Naive B cell (primary cell): ENCODE measurements around the gene AMN. TPM values are rescaled to one million over a fixed set of nuclear protein-coding genes. Genes with fewer than 3 reads are reported as not detected.
A peak's percentile ranks its signal among the peaks of the same experiment; 100 is the strongest.

Experiments
- ATAC-seq, 2 donors: fragments of 150-1000 bp; cut with Tn5 transposase; 2 replicates each; pipeline ENCODE4 v1.10.0; 2021; ENCODE audit warnings: low read depth in 2 of 2, mild to moderate bottlenecking in 2 of 2, moderate library complexity in 2 of 2
- DNase-seq: peaks from one replicate; pipeline ENCODE4 v3.0.0; 2022
- H3K27ac Mint-ChIP-seq, 6 donors: one replicate each; pipeline ENCODE4 v1.8.0; 2020 to 2022; ENCODE audit warnings: mild to moderate bottlenecking in 6 of 6, mixed read lengths in 6 of 6, moderate library complexity in 5 of 6, inconsistent platforms in 2 of 6
- H3K27me3 Mint-ChIP-seq, 3 donors: one replicate each; pipeline ENCODE4 v1.8.0; 2021 to 2022; ENCODE audit warnings: mixed read lengths in 3 of 3, mild to moderate bottlenecking in 1 of 3
- H3K36me3 Mint-ChIP-seq, 2 donors: one replicate each; pipeline ENCODE4 v1.8.0; 2020 to 2022; ENCODE audit warnings: mixed read lengths in 2 of 2, inconsistent platforms in 1 of 2, mild to moderate bottlenecking in 1 of 2
- H3K4me1 Mint-ChIP-seq, 3 donors: one replicate each; pipeline ENCODE4 v1.8.0; 2020 to 2022; ENCODE audit warnings: mixed read lengths in 3 of 3, inconsistent platforms in 1 of 3, mild to moderate bottlenecking in 1 of 3, moderate library complexity in 1 of 3
- H3K4me3 Mint-ChIP-seq, 8 donors: one replicate each; pipeline ENCODE4 v1.8.0; 2020 to 2022; ENCODE audit warnings: mild to moderate bottlenecking in 8 of 8, mixed read lengths in 8 of 8, moderate library complexity in 8 of 8, inconsistent platforms in 2 of 8
- H3K9me3 Mint-ChIP-seq, 7 donors: one replicate each; pipeline ENCODE4 v1.8.0; 2020 to 2022; ENCODE audit warnings: mixed read lengths in 7 of 7, mild to moderate bottlenecking in 5 of 7, inconsistent platforms in 2 of 7, moderate library complexity in 1 of 7
- polyA plus RNA-seq, 6 donors: library from polyadenylated mRNA; unstranded; fragments of 300-500 nt; fragmentation: Illumina TruSeq; gene quantifications; one replicate each; pipeline ENCODE4 v1.2.3, GENCODE V29; 2021; ENCODE audit warnings: low read depth in 6 of 6

The AMN gene
- polyA plus RNA-seq, 6 donors from 2014 or later = 1.8 to 5.7 (median 2.4) TPM

GRCh38 chr14:102930138-102930752 lies 7.8 kb downstream of the AMN start:
- no peak for DNase-seq
- peaks cover 6 to 18% (median 12%) of the 10 kb centered on the region in 3 donors for H3K27me3 Mint-ChIP-seq
- ATAC-seq = peak in 1 of 2 donors; percentile 3
- H3K36me3 Mint-ChIP-seq = peaks cover 0 to 7% of the 10 kb centered on the region in 2 donors
- H3K4me1 Mint-ChIP-seq = peaks cover 8 to 17% (median 12%) of the 10 kb centered on the region in 3 donors
- H3K4me3 Mint-ChIP-seq = peak overlapping the region in 3 of 8 donors; percentile 40 to 74 (median 65)
- H3K9me3 Mint-ChIP-seq = no peaks in the 10 kb centered on the region
- no peak overlapping the region for H3K27ac Mint-ChIP-seq

DNA sequence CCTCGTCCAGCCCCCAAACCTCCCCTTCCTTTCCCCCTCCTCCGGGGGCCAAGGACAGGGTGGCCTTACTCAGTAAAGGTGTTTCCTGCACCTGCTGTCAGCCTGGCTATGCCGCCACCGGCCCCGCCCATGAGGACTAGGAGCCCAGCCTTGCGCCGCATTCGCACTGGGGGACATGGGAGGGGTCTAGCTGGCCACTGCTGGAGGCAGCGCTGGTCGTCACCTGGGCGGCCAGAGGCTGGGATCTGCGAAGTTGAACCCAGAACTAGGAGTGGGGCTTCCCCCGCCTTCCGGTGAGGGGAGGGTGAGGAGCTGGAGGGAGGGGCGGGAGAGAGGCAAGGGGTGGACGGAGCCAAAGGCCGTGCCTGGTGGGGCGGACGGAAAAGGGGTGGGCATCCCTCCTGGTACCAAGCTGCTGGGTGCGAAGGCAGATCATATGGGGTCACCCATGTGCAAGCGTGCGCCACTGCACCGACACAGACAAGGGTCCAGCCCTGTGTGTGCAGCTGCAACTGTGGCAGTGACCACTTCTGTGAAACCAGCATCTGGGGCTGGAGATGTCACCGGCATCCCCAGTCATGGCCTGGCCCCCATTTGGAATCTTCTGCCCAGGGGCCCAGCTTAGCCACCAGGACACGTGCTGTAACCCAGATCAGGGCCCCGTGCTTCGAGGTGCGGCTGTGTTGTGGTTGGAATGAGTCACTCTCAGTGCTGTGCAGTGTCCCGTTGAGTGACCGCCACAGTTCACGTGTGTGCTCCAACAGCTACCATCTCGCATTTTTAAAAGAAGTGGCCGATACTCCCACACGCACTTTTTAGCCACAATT lies 8.5 kb downstream of the AMN start:
- Mint-ChIP-seq H3K9me3 (no peaks in the 10 kb centered on the region), H3K4me1 (peaks cover 5 to 12% (median 8%) of the 10 kb centered on the region in 3 donors), H3K27ac (peak overlapping the region in 1 of 6 donors; percentile 26), H3K4me3 (peak overlapping the region; percentile 21 to 82 (median 56)), H3K27me3 (peaks cover 3 to 11% (median 6%) of the 10 kb centered on the region in 3 donors), H3K36me3 (peaks cover 0 to 3% of the 10 kb centered on the region in 2 donors)
- ATAC-seq (no peak), DNase-seq (no peak)

- Mint-ChIP-seq H3K36me3 (peaks cover 0 to under 1% of the 10 kb centered on the region in 2 donors), H3K9me3 (no peaks in the 10 kb centered on the region), H3K4me1 (peaks cover 5 to 13% (median 6%) of the 10 kb centered on the region in 3 donors), H3K27ac (peak overlapping the region in 1 of 6 donors; percentile 26), H3K27me3 (peaks cover 0 to 8% (median 0%) of the 10 kb centered on the region in 3 donors), H3K4me3 (peak overlapping the region in 5 of 8 donors; percentile 21 to 69 (median 56))
- no peak for DNase-seq
- ATAC-seq = no peak
These were observed 9.3 kb downstream of the AMN start for GRCh38 chr14:102931580-102932285.

- ATAC-seq = no peak
- H3K9me3 Mint-ChIP-seq = no peaks in the 10 kb centered on the region
- no peak for DNase-seq
- H3K27me3 Mint-ChIP-seq = peaks cover 0 to 8% (median 0%) of the 10 kb centered on the region in 3 donors
- peak overlapping the region in 1 of 6 donors; percentile 15 for H3K27ac Mint-ChIP-seq
- no peak overlapping the region for H3K4me3 Mint-ChIP-seq
- peaks cover 0 to 8% (median under 1%) of the 10 kb centered on the region in 3 donors for H3K4me1 Mint-ChIP-seq
- H3K36me3 Mint-ChIP-seq = peaks cover 0 to 8% of the 10 kb centered on the region in 2 donors
These were observed 10.2 kb downstream of the AMN start for GRCh38 chr14:102932484-102933248.

DNA sequence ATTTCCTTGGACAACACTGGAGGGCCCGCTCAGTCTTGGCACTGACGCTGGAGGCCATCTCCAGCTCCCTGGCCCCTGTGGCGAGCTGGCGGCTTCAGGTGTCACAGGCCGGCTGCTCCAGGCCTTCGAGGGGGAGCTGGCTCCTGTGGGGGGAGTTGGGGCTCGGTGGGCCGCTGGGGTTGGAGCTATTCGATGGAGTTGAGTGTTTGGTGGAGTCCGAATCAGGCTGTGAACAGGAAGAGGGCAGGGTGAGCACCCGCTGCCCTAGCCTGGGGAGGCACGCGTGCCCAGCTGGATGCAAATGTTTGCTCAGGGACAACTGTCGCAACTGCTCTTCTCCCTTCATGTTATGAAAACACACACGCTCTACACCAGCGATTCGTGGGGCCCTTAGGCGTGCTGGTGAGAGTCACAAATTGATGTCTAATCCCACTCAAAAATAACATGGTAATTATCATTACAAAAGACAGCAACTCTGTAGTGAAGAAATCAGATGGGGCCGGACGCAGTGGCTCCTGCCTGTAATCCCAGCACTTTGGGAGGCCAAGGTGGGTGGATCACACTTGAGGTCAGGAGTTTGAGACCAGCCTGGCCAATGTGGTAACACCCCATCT lies 11.3 kb downstream of the AMN start:
- no peaks in the 10 kb centered on the region for H3K9me3 Mint-ChIP-seq
- H3K36me3 Mint-ChIP-seq = peaks cover 0 to 8% of the 10 kb centered on the region in 2 donors
- H3K27me3 Mint-ChIP-seq = peaks cover 0 to 8% (median 0%) of the 10 kb centered on the region in 3 donors
- no peak overlapping the region for H3K4me3 Mint-ChIP-seq
- DNase-seq = no peak
- ATAC-seq = no peak
- no peak overlapping the region for H3K27ac Mint-ChIP-seq
- H3K4me1 Mint-ChIP-seq = peaks cover 0 to 4% (median 0%) of the 10 kb centered on the region in 3 donors

GRCh38 chr14:102935756-102936155 lies 13.3 kb downstream of the AMN start:
- ATAC-seq (no peak), DNase-seq (no peak)
- H3K36me3 Mint-ChIP-seq = peaks cover 4 to 8% of the 10 kb centered on the region in 2 donors
- no peaks in the 10 kb centered on the region for H3K9me3 Mint-ChIP-seq
- no peak overlapping the region for H3K4me3 Mint-ChIP-seq
- H3K27me3 Mint-ChIP-seq = peaks cover 0 to 8% (median 0%) of the 10 kb centered on the region in 3 donors
- no peak overlapping the region for H3K27ac Mint-ChIP-seq
- peaks cover 0 to 4% (median 0%) of the 10 kb centered on the region in 3 donors for H3K4me1 Mint-ChIP-seq

DNA sequence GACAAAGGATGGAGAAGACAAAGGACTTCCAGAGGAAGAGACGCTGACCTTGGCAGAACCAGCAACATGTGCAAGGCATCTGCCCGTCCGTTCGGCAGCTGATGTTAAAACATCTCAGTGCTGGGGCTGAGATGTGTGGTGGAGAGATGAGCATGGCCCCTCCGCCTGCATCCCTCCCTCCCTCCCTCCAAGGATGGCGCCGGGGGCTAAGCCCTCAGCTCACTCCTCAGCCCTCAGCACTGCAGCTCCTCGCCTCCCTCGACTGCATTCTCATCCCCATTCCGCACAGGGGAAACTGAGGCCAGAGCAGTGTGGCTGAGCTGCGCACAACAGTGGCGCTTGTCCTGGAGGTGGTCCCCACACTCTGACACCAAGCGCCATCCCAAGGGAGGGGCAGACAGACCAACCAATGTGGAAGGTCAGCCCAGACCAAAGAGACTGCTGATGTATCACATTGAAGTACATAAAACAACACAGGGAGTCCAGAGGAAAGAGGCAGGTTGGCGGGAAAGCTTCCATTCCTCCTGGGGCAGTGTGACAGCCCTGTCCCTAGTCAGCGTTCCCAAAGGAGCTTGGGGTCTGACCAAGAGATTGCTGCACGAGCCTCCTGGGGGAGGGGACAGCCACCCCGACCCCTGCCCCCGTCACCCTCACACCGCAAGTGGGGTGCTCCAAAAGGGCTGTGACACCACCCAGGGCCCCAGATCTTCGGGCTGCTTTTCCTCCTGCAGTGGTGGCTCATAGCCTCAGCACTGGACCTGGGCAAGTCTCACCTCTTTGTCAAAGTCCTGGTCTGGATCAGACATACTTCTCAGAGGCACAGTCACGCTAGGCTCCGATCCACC lies 15.1 kb downstream of the AMN start:
- Mint-ChIP-seq H3K4me3 (no peak overlapping the region), H3K36me3 (peaks cover 4 to 8% of the 10 kb centered on the region in 2 donors), H3K4me1 (peaks cover 0 to 4% (median 3%) of the 10 kb centered on the region in 3 donors), H3K9me3 (no peaks in the 10 kb centered on the region), H3K27me3 (no peaks in the 10 kb centered on the region), H3K27ac (peak overlapping the region in 3 of 6 donors; percentile 1 to 77 (median 75))
- no peak for ATAC-seq
- DNase-seq = no peak

GRCh38 chr14:102938191-102938590 lies 15.7 kb downstream of the AMN start:
- Mint-ChIP-seq H3K4me3 (no peak overlapping the region), H3K9me3 (no peaks in the 10 kb centered on the region)

DNA sequence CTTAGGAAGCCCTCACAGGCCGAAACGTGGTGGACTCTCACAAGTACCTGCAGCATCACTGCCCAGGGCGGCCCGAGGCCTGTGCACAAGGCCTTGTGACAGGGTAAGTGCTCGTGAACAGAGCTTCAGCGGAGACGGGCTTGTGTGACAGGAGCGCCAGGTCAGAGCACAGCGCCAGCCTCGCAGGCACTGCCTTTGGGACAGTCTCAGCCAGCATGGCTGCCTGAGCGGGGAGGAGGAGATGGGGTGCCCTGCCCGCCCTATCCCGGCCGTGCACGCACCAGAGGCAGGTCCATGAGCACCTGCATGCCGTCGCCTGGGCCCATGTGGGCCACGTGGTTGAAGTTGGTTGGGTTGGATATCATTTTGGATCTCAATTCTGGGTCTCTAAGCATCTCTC lies 16.9 kb downstream of the AMN start:
- Mint-ChIP-seq H3K36me3 (peaks cover 4 to 8% of the 10 kb centered on the region in 2 donors), H3K4me1 (peaks cover 0 to 4% (median 3%) of the 10 kb centered on the region in 3 donors), H3K27ac (no peak overlapping the region), H3K27me3 (no peaks in the 10 kb centered on the region), H3K4me3 (no peak overlapping the region), H3K9me3 (no peaks in the 10 kb centered on the region)
- DNase-seq = no peak
- ATAC-seq = no peak

More at GRCh38 chr14:102938191-102938590, 15.7 kb downstream of the AMN start:
- no peak for DNase-seq
- no peak for ATAC-seq
- H3K27me3 Mint-ChIP-seq = no peaks in the 10 kb centered on the region
- peaks cover 0 to 4% (median 3%) of the 10 kb centered on the region in 3 donors for H3K4me1 Mint-ChIP-seq
- peak overlapping the region in 1 of 6 donors; percentile 77 for H3K27ac Mint-ChIP-seq
- H3K36me3 Mint-ChIP-seq = peaks cover 4 to 8% of the 10 kb centered on the region in 2 donors

DNA sequence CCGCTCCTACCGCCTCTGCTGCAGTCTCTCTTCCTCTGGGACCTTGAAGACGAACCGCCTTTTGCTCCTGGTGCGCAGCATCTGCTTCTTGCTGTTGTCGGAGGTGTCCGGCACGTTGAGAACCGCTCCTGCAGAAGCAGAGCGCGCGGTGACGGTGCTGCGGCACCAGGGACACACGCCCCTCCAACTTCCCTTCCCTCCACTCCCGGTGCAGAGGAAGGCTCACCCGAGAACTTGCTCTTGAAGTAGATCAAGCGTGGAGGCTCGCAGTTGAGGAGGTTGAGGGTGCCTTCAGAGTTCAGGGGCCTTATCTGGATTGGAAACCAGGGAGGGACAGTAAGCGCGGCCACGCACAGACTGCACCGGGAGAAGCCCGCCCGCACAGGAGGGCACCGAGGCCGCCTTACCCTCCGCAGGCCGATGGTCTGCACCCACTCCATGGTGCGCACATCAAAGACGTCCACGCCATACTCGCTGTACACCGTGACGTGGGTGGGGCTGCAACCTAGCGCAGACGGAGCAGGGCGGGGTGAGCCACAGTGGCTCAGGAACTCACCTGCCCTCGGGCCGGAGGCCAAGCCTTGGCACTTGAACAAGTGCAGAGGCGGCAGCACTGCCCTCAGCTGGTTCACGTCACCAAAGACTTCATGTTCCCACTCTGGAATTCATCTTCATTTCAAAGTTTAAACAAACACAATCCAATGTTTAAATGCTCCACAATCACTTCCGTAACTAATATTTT lies 17.5 kb downstream of the AMN start:
- no peak for ATAC-seq
- H3K27me3 Mint-ChIP-seq = no peaks in the 10 kb centered on the region
- H3K4me1 Mint-ChIP-seq = peaks cover 0 to 4% (median 3%) of the 10 kb centered on the region in 3 donors
- H3K9me3 Mint-ChIP-seq = no peaks in the 10 kb centered on the region
- no peak for DNase-seq
- no peak overlapping the region for H3K27ac Mint-ChIP-seq
- no peak overlapping the region for H3K4me3 Mint-ChIP-seq
- H3K36me3 Mint-ChIP-seq = peaks cover 4 to 8% of the 10 kb centered on the region in 2 donors

- DNase-seq = no peak
- Mint-ChIP-seq H3K36me3 (peaks cover 4 to 8% of the 10 kb centered on the region in 2 donors), H3K27me3 (no peaks in the 10 kb centered on the region), H3K27ac (no peak overlapping the region), H3K4me3 (no peak overlapping the region), H3K9me3 (no peaks in the 10 kb centered on the region), H3K4me1 (peaks cover 0 to 4% (median 3%) of the 10 kb centered on the region in 3 donors)
- ATAC-seq = no peak
These were observed 18.4 kb downstream of the AMN start for GRCh38 chr14:102940729-102941362.
